K562 (cell line): ENCODE data around the gene NSMF. TPM values are rescaled to one million over a fixed set of nuclear protein-coding genes. Genes with fewer than 3 reads are reported as not detected.

Experiments used
- ATAC-seq: fragments of 200-7000 bp; cut with Tn5 transposase; 3 replicates; pipeline ENCODE4 v1.9.1; 2020; ENCODE audit warnings: moderate library complexity
- BruUV-seq: library from RNA; stranded (reverse); fragments of 400-500 nt; replicated peaks from 2 replicates; lab custom pipeline; 2021; lab: Mats Ljungman, UMichigan
- CTCF ChIA-PET: fragments of 300-600 bp; formaldehyde crosslinking; extraction: SDS; loops from one replicate; lab custom pipeline; 2021; ENCODE audit warnings: low intra/inter-chr PET ratio; lab: Yijun Ruan, JAX
- POLR2A ChIA-PET: fragments of 300-600, 350-650 bp; sonication (Branson Sonifier 250); formaldehyde crosslinking; extraction: SDS; loops from one replicate; lab custom pipeline; 2021; ENCODE audit warnings: antibody characterized with exemption, inconsistent platforms; lab: Yijun Ruan, JAX
- DNase-seq, 4 experiments: peaks; one replicate each; pipeline versions ENCODE4 v3.0.0 to v3.0.0-alpha.2; 2011 to 2018; ENCODE audit warnings: low spot score in 3 of 4, mixed read lengths in 3 of 4; ENCODE audit errors: extremely low read depth in 1 of 4
- FAIRE-seq: peaks from 2 replicates; lab custom pipeline; 2011; peaks lifted over from hg19 to GRCh38; lab: Jason Lieb, UNC
- H2AFZ ChIP-seq: 2 replicates; pipeline ENCODE4 v1.6.0; 2011; ENCODE audit warnings: low read depth, low read length, control low read depth, inconsistent platforms
- H3K27ac ChIP-seq: fragments of 200-600 bp; 3 replicates; pipeline ENCODE4 v1.8.0; 2011; ENCODE audit warnings: low read depth, mild to moderate bottlenecking, control low read depth, inconsistent platforms, low read length, moderate library complexity, mixed read lengths; ENCODE audit errors: extremely low read depth
- H3K27me3 ChIP-seq, 2 experiments: fragments of 300-600 bp in 1 of 2; 2 replicates in 1 of 2; 3 replicates in 1 of 2; pipeline versions ENCODE4 v1.6.0 to v1.8.0; 2011; ENCODE audit warnings: inconsistent platforms in 2 of 2, low read length in 2 of 2, mild to moderate bottlenecking in 1 of 2, mixed read lengths in 1 of 2, moderate library complexity in 1 of 2; ENCODE audit not compliant: control insufficient read depth in 2 of 2, insufficient read depth in 2 of 2
- H3K36me3 ChIP-seq: fragments of 300-600 bp; 3 replicates; pipeline ENCODE4 v1.8.0; 2011; ENCODE audit warnings: mild to moderate bottlenecking, low read length, inconsistent platforms; ENCODE audit not compliant: control insufficient read depth, insufficient read depth
- H3K4me1 ChIP-seq, 2 experiments: fragments of 200-600 bp in 1 of 2; replicated peaks in 1 of 2; 2 replicates in 1 of 2; 3 replicates in 1 of 2; pipeline versions ENCODE4 v1.5.1 to v1.8.0; 2011; ENCODE audit warnings: inconsistent platforms in 2 of 2, low read length in 2 of 2, mild to moderate bottlenecking in 1 of 2, mixed read lengths in 1 of 2, moderate library complexity in 1 of 2; ENCODE audit not compliant: control insufficient read depth in 2 of 2, insufficient read depth in 2 of 2
- H3K4me2 ChIP-seq: 2 replicates; pipeline ENCODE4 v1.6.1; 2011; ENCODE audit warnings: low read length, control low read depth, inconsistent platforms, mixed read lengths; ENCODE audit not compliant: insufficient read depth
- H3K4me3 ChIP-seq: fragments of 200-600 bp; sonication (generic), shearing (Covaris generic); 2 replicates; pipeline ENCODE4 v1.5.1; 2016; ENCODE audit warnings: control low read depth, inconsistent platforms
- H3K79me2 ChIP-seq: fragments of 200-600 bp; 3 replicates; pipeline ENCODE4 v1.8.0; 2011; ENCODE audit warnings: low read length, inconsistent platforms; ENCODE audit not compliant: control insufficient read depth, insufficient read depth
- H3K9ac ChIP-seq, 2 experiments: 2 replicates each; pipeline versions ENCODE4 v1.6.0 to v1.6.1; 2011; ENCODE audit warnings: low read depth in 2 of 2, low read length in 2 of 2, control low read depth in 1 of 2, inconsistent platforms in 1 of 2, mild to moderate bottlenecking in 1 of 2, mixed read lengths in 1 of 2; ENCODE audit not compliant: insufficient read depth in 1 of 2
- H3K9me1 ChIP-seq: one replicate; pipeline ENCODE4 v1.6.0; 2011; ENCODE audit warnings: inconsistent platforms, mild to moderate bottlenecking, low read length, moderate library complexity; ENCODE audit not compliant: control insufficient read depth, insufficient read depth
- H3K9me3 ChIP-seq: replicated peaks from 2 replicates; pipeline ENCODE4 v1.5.1; 2011; ENCODE audit warnings: low read depth, low read length, inconsistent platforms; ENCODE audit not compliant: control insufficient read depth, insufficient read depth
- H4K20me1 ChIP-seq: replicated peaks from 2 replicates; pipeline ENCODE4 v1.6.1; 2011; ENCODE audit warnings: low read length, inconsistent platforms, mixed read lengths; ENCODE audit not compliant: control insufficient read depth, insufficient read depth
- ILK ChIP-seq: fragments of 450-650 bp; IDR thresholded peaks from 2 replicates; pipeline ENCODE4 v1.6.1; 2016; ENCODE audit warnings: missing genetic modification characterization, low read depth, mild to moderate bottlenecking, missing compliant biosample characterization, moderate library complexity, borderline replicate concordance
- WGBS: fragments of 100-300 bp; shearing (Covaris generic); methylation state at CpG from one replicate; pipeline ENCODE4 v1.1.6; 2016; ENCODE audit warnings: low coverage, mixed read lengths; ENCODE audit not compliant: insufficient coverage; ENCODE audit errors: missing lambda C conversion rate; 5-methylcytosine and 5-hydroxymethylcytosine counted together
- in situ Hi-C: fragments of 300-500 bp; cut with MboI; formaldehyde crosslinking; loops from 4 replicates; pipeline ENCODE4 v1.15.0; 2018; ENCODE audit warnings: inconsistent platforms, mixed read lengths
- intact Hi-C: fragments of 100-400 bp; cut with micrococcal nuclease; formaldehyde crosslinking; loops from 2 replicates; pipeline ENCODE4 v1.14.2; 2022
- polyA plus RNA-seq, 8 experiments: library from polyadenylated mRNA; depleted of rRNA in 4 of 8; stranded (reverse) in 5 of 8; unstranded in 3 of 8; fragments of >200 nt; fragmentation: Nextera tagmentation in 2 of 8; fragmentation: Illumina TruSeq in 1 of 8; extraction: Ambion mirVana in 2 of 8; extraction: Trizol in 1 of 8; gene quantifications; 2 replicates each; pipeline versions ENCODE4 v1.2.1 to v1.2.3, GENCODE V29; 2011 to 2014; ENCODE audit warnings: inconsistent platforms in 1 of 8, missing spikeins in 1 of 8
- total RNA-seq, 7 experiments: library from RNA; depleted of rRNA in 6 of 7; stranded (reverse); fragments of >200 nt in 6 of 7; fragmentation: Illumina TruSeq in 2 of 7; extraction: Trizol in 2 of 7; gene quantifications; 2 replicates each; pipeline versions ENCODE4 v1.2.1 to v1.2.3, GENCODE V29; 2011 to 2021; ENCODE audit warnings: low replicate concordance in 1 of 7
- TF ChIP-seq, protein P1 (sequence below), 2 experiments: fragments of 450-650 bp; formaldehyde crosslinking in 1 of 2; IDR thresholded peaks; 2 replicates each; pipeline versions ENCODE4 v1.4.0 to v1.6.1; 2014 to 2020; ENCODE audit warnings: mild to moderate bottlenecking in 2 of 2, borderline replicate concordance in 1 of 2, low read depth in 1 of 2

The NSMF gene
- total and polyA plus RNA-seq, 9 of the 15 experiments (the other 6 are each of a cell fraction or from before 2014, with no cell fraction given): 0.20 to 82.7 (median 29.3) TPM

GRCh38 chr9:137486141-137486490, 27.0 kb upstream of the NSMF start:
- no peak for ATAC-seq
- WGBS: 71% methylated on average over 15 of the region's 15 CpGs
- Histone ChIP-seq H3K9me1 (no peaks in the 10 kb centered on the region), H3K4me2 (no peak overlapping the region), H4K20me1 (no peaks in the 10 kb centered on the region), H3K27me3 (no peaks in the 10 kb centered on the region; a peak in 1 of 5 replicates), H3K36me3 (no peaks in the 10 kb centered on the region), H3K79me2 (no peaks in the 10 kb centered on the region), H3K27ac (no peak overlapping the region), H3K4me3 (no peak overlapping the region), H3K9me3 (no peaks in the 10 kb centered on the region), H3K9ac (no peak overlapping the region), H3K4me1 (peaks cover 27 to 68% of the 10 kb centered on the region in 2 experiments), H2AFZ (no peak overlapping the region)
- CTCF ChIA-PET: no interaction called here
- no peak for DNase-seq
- POLR2A ChIA-PET: interaction anchor here (0.6 to 0.9 kb wide), 2 partner anchors 16 to 33 kb away, joined by 3 read pairs; no protein-coding TSS in a partner anchor
- intact Hi-C loops: no loop called here
- BruUV-seq: no TSS peak
- no peak for TF ChIP-seq ILK (tag)
- TF ChIP-seq, protein P1, sequence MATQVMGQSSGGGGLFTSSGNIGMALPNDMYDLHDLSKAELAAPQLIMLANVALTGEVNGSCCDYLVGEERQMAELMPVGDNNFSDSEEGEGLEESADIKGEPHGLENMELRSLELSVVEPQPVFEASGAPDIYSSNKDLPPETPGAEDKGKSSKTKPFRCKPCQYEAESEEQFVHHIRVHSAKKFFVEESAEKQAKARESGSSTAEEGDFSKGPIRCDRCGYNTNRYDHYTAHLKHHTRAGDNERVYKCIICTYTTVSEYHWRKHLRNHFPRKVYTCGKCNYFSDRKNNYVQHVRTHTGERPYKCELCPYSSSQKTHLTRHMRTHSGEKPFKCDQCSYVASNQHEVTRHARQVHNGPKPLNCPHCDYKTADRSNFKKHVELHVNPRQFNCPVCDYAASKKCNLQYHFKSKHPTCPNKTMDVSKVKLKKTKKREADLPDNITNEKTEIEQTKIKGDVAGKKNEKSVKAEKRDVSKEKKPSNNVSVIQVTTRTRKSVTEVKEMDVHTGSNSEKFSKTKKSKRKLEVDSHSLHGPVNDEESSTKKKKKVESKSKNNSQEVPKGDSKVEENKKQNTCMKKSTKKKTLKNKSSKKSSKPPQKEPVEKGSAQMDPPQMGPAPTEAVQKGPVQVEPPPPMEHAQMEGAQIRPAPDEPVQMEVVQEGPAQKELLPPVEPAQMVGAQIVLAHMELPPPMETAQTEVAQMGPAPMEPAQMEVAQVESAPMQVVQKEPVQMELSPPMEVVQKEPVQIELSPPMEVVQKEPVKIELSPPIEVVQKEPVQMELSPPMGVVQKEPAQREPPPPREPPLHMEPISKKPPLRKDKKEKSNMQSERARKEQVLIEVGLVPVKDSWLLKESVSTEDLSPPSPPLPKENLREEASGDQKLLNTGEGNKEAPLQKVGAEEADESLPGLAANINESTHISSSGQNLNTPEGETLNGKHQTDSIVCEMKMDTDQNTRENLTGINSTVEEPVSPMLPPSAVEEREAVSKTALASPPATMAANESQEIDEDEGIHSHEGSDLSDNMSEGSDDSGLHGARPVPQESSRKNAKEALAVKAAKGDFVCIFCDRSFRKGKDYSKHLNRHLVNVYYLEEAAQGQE (IDR thresholded peaks at IDR 0.05; ENCODE audit: borderline replicate concordance): no peak
- TF ChIP-seq, protein P1 (CRISPR knock-in tag; IDR thresholded peaks at IDR 0.05; ENCODE audit: low read depth): no peak
- FAIRE-seq: no peak
- in situ Hi-C loops: no loop called here
